Mucosa of stomach (tissue), 1 donor: ENCODE data around the gene NEAT1.

Experiments
- H3K27me3 ChIP-seq: one replicate; pipeline ENCODE4 v1.7.0; 2013; ENCODE audit warnings: mild to moderate bottlenecking, low read length; ENCODE audit not compliant: control insufficient read depth, insufficient read depth
- H3K36me3 ChIP-seq: one replicate; pipeline ENCODE4 v1.7.0; 2013; ENCODE audit warnings: low read length; ENCODE audit not compliant: control insufficient read depth, insufficient read depth
- H3K4me1 ChIP-seq: one replicate; pipeline ENCODE4 v1.7.0; 2013; ENCODE audit warnings: mild to moderate bottlenecking, low read length; ENCODE audit not compliant: control insufficient read depth, insufficient read depth
- H3K4me3 ChIP-seq: one replicate; pipeline ENCODE4 v1.7.0; 2013; ENCODE audit warnings: low read length
- H3K9ac ChIP-seq: one replicate; pipeline ENCODE4 v1.7.0; 2013; ENCODE audit warnings: mild to moderate bottlenecking, low read length, moderate library complexity
- H3K9me3 ChIP-seq: one replicate; pipeline ENCODE4 v1.7.0; 2013; ENCODE audit warnings: mild to moderate bottlenecking, low read length, moderate library complexity; ENCODE audit not compliant: control insufficient read depth
- donor health status: Pancreatic carcinoma.

NEAT1 gene

DNA sequence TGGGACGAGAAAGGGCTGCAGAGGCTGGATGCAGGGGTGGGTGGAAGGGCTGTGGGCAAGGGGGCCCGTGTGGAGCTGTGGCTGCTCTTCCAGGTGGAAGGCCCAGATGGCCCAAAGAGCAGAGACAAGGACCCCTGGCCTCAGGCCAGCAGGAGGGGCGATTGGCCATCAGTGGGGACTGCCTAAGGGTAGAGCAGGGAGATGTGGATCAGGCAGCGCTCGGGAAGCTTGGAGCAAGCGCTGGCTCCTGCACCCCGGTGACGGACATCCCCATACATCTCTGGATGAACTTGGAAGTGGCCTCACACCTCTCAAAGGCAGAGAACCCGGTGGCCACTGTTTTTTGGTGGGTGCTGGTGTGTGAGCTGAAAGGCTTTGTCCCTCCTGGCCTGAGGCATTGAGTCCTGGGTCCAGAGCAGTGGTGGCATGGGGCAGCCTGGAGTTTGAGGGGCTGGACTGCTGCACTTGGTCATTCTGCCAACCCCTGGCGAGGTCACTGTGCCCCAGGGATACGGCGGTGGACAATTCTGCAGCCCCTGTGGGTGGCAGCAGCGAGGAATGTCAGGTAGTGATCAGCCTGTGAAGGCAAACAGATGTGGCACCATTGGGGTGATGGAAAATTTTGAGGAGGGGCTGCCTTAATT lies 30.3 kb upstream of the NEAT1 start:
- Histone ChIP-seq H3K4me3 (no peak overlapping the region), H3K9ac (no peak overlapping the region), H3K27me3 (no peaks in the 10 kb centered on the region), H3K4me1 (peaks cover 23% of the 10 kb centered on the region), H3K9me3 (no peaks in the 10 kb centered on the region), H3K36me3 (no peaks in the 10 kb centered on the region)

DNA sequence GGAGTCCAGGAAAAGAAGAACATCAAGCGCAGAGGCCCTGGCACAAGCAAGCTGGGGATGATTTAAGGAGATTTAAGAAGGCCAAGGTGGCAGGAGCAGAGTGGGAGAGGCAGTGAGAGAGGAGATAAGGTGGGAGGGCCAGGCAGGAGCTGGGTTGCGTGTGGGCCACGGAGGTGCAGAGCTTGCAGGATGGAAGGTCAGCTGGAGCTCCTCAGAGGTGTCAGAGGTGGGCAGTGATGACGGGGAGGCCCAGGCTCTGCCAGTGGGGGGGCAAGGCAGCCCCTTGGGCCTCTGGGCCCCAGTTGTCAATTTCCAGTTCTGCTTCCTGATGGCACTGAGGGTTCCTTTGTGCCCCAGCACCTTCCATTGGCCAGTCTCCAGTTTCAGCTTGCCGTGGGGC lies 29.7 kb upstream of the NEAT1 start:
- Histone ChIP-seq H3K27me3 (no peaks in the 10 kb centered on the region), H3K9ac (no peak overlapping the region), H3K4me1 (peaks cover 23% of the 10 kb centered on the region), H3K36me3 (no peaks in the 10 kb centered on the region), H3K9me3 (no peaks in the 10 kb centered on the region), H3K4me3 (no peak overlapping the region)

DNA sequence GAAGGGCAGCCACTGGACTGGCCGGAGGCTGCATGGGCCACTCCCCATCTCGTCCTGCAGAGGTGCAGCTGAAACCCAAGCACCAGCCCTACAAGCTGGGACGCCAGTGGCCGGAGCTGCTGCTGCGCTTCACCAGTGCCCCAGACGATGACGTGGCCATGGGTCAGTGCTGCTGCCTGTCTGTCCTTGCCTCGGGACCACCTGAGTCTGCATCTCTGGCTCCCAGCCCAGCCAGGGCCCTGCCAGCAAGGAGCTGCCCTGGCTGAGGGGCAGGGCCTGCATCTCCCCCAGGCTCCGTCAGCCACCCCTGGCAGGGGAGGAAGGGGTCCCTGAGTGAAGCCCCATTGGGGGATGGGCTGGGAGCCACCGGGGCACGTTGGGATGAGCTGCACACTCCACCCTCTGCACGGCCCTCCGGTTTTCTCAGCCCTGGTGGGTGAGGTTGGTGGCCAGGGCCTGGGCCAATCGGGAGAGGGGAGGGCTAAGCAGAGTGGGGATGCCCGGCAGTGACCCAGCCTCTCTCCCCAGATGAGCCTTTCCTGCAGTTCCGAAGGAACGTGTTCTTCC lies 29.0 kb upstream of the NEAT1 start:
- H3K9ac ChIP-seq: no peak overlapping the region
- no peaks in the 10 kb centered on the region for H3K27me3 ChIP-seq
- H3K4me3 ChIP-seq: no peak overlapping the region
- peaks cover 17% of the 10 kb centered on the region for H3K4me1 ChIP-seq
- H3K9me3 ChIP-seq: no peaks in the 10 kb centered on the region
- H3K36me3 ChIP-seq: no peaks in the 10 kb centered on the region

DNA sequence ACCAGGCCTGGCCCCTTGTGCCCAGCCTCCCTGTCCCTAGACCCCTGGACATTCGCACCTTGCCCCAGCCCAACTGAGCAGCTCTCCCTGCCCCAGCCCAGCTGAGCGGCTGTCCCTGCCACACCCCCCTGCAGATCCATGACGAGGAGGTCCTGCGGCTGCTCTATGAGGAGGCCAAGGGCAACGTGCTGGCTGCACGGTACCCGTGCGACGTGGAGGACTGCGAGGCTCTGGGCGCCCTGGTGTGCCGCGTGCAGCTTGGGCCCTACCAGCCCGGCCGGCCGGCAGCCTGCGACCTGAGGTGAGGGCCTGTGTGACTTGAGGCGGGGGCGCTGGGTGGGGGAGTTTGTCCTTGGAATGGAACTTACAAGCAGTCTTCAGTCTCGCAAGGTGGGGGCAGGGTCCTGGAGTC lies 28.5 kb upstream of the NEAT1 start:
- Histone ChIP-seq H3K9ac (no peak overlapping the region), H3K9me3 (no peaks in the 10 kb centered on the region), H3K4me1 (peaks cover 12% of the 10 kb centered on the region), H3K27me3 (no peaks in the 10 kb centered on the region), H3K36me3 (no peaks in the 10 kb centered on the region), H3K4me3 (no peak overlapping the region)

DNA sequence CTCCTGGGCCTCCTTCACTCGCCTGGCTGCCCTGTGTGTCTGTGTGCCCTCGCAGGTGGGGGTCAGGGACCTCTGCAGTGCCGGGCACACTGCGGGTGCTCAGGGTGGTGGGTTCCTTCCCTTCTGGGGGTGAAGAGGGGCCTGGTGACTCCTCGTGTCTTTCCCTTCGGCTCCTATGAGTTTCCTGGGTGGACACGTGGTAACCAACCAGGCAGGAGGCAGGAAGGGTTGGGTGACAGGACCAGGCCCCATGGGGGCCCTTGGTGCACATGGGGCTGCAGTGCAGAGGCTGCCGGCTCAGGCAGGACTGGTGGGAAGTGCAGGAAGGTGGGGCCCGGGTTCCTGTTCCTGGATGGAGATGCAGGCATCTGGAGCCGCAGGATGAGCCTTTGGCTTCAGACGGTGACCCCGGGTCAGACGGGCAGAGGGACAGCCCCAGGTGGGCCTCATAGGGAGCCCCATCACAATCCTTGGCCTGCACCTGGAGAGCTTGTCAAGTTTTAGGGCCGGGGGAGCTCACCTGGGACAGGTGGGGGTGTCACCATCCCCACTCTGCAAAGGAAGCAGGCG lies 26.6 kb upstream of the NEAT1 start:
- no peaks in the 10 kb centered on the region for H3K27me3 ChIP-seq
- H3K4me3 ChIP-seq: no peak overlapping the region
- H3K9ac ChIP-seq: no peak overlapping the region
- H3K4me1 ChIP-seq: peaks cover 2% of the 10 kb centered on the region
- no peaks in the 10 kb centered on the region for H3K9me3 ChIP-seq
- H3K36me3 ChIP-seq: peaks cover 5% of the 10 kb centered on the region

DNA sequence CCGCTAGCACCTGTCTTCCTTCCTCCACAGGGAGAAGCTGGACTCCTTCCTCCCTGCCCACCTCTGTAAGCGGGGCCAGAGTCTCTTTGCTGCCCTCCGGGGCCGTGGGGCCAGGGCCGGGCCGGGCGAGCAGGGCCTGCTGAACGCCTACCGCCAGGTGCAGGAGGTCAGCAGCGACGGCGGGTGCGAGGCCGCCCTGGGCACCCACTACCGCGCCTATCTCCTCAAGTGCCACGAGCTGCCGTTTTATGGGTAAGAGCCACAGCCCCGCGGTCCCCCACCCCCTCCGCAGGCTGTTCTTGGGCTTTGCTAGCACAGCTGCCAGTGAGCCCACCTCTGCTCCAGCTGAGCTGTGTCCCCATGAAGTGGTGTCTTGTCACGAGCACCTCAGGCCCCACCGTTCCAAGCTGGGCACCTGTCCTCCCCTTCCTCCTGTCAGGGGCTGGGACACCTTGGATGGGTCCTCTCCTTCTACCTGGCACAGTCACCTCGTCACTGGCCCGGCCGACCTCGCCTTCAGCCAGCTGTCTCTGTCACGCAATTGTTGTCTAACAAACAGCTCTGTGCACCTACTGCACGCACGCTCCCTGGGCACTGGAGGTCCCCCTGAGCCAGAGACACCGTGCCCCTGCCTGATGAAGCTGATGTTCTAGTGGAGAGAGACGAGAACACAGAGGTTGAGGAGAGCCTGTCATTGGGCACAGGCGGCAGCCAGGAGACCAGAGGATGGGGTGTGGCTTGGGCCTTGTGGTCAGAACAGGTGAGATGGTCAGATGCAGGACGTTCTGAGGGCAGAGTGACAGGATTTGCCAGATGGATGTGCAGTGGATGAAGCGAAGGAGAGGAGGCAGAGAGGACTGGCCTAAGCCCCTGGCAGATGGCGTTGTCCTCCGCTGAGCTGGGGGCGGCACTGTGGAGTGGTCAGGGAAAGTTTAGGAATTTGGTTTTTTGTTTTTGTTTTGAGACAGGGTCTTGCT lies 25.5 kb upstream of the NEAT1 start:
- Histone ChIP-seq H3K36me3 (peaks cover 5% of the 10 kb centered on the region), H3K4me3 (no peak overlapping the region)

DNA sequence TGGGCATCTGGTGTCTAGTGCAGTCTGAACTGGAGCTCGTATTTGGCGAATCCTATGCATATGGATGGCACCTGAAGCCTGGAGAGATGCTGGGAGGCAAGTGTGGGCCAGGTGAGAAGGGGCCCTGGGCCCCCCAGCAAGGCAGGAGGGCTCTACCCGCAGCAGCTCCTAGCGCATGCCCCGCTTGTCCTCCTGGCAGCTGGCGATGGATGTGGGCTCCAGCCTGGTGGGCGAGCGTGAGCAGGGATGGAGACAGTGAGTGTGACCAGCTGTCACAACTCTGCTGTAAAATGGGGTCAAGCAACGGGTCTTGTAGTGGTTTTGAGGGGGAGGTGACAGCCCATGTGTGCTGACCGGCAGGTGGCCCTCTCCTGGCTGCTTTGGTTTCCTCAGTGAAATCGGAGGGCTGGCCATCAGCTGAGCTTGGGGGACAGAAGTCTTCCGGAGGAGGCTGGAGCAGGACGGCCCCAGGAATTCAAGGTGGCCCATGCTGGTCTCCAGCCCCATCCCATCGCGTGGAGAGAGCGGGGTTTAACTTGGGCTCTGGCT lies 24.2 kb upstream of the NEAT1 start:
- no peaks in the 10 kb centered on the region for H3K9me3 ChIP-seq
- no peaks in the 10 kb centered on the region for H3K27me3 ChIP-seq
- H3K9ac ChIP-seq: no peak overlapping the region
- H3K4me3 ChIP-seq: no peak overlapping the region
- H3K4me1 ChIP-seq: peaks cover 4% of the 10 kb centered on the region
- peaks cover 5% of the 10 kb centered on the region for H3K36me3 ChIP-seq

More for the DNA sequence above, 25.5 kb upstream of the NEAT1 start:
- Histone ChIP-seq H3K9me3 (no peaks in the 10 kb centered on the region), H3K9ac (no peak overlapping the region), H3K4me1 (peaks cover 4% of the 10 kb centered on the region), H3K27me3 (no peaks in the 10 kb centered on the region)

DNA sequence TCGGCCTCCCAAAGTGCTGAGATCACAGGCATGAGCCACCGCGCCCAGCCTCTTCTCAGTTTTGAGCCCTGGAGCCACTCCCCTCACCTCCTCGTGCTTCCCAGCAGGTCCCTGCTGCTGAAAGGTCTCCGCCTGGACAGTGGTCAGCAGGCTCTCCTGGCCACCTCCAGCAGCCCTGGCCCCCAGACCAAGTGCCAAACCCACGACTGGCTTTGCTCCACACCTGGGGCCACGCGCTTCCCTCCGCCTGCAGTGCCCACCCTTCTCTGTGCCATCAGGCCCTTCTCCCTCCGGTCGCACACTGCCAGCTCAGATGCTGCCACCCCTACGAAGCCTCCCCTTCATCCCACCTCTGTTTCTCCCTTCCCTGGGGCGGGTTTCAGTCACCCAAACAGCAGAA lies 23.3 kb upstream of the NEAT1 start:
- H3K9me3 ChIP-seq: no peaks in the 10 kb centered on the region
- peaks cover 5% of the 10 kb centered on the region for H3K36me3 ChIP-seq
- H3K9ac ChIP-seq: no peak overlapping the region
- H3K27me3 ChIP-seq: no peaks in the 10 kb centered on the region
- H3K4me1 ChIP-seq: peaks cover 10% of the 10 kb centered on the region
- H3K4me3 ChIP-seq: no peak overlapping the region

DNA sequence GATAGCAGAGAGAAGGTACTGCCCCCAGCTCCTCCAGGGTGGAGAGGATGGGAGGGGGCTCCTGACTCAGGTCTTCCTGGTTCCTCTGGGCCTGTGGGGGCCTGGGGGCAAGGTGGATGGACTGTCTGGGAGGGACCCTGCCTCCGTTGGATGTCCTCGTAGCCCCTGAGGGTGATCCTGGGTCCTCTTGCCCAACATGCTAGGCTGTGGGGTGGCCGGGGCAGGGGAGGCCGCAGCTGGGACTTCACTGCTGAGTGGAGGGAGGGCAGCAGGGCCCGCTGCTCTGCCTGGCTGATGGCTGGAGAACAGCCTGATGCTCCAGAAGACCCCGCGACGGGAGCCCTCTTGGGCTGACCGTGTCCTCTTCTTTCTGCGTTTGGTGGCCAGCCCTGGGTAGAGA lies 22.8 kb upstream of the NEAT1 start:
- peaks cover 12% of the 10 kb centered on the region for H3K4me1 ChIP-seq
- H3K9ac ChIP-seq: no peak overlapping the region
- no peaks in the 10 kb centered on the region for H3K9me3 ChIP-seq
- H3K4me3 ChIP-seq: no peak overlapping the region
- H3K27me3 ChIP-seq: no peaks in the 10 kb centered on the region
- H3K36me3 ChIP-seq: peaks cover 5% of the 10 kb centered on the region

DNA sequence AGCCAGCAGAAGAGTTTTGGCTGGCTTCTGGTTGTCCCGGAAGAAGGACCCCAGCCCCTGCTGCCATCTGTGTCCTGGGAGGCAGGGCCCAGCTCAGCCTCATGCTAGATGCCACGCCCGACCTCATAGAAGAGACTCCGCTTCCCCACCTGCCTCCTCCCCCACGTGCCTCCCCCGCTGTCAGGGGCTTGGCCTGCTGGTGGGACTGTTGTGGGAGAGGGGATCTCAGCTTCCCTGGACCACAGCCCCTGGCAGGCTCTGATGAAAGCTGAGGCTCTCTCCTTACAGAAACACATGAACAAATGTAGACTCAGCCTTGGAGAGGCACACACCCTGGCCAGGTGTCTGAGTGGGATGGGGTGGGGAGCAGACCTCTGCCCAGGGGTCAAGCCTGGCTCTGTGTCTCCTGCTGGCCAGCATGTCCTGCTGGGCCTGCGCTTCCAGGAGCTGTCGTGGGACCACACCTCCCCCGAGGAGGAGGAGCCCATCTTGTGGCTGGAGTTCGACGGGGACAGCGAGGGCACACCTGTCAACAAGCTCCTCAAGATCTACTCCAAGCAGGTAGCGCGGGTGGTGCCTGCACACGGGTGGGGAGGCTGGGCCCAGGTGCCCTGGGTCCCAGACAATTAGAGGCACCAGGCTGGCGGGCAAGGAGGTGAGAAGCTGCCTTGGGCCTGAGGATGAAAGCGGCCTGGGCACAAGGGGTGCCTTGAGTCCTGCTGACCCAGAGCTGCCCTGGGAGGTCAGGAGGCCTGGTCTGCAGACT lies 22.1 kb upstream of the NEAT1 start:
- H3K4me3 ChIP-seq: no peak overlapping the region
- H3K9me3 ChIP-seq: no peaks in the 10 kb centered on the region
- peaks cover 12% of the 10 kb centered on the region for H3K4me1 ChIP-seq
- H3K27me3 ChIP-seq: no peaks in the 10 kb centered on the region
- H3K36me3 ChIP-seq: peaks cover 5% of the 10 kb centered on the region
- no peak overlapping the region for H3K9ac ChIP-seq

DNA sequence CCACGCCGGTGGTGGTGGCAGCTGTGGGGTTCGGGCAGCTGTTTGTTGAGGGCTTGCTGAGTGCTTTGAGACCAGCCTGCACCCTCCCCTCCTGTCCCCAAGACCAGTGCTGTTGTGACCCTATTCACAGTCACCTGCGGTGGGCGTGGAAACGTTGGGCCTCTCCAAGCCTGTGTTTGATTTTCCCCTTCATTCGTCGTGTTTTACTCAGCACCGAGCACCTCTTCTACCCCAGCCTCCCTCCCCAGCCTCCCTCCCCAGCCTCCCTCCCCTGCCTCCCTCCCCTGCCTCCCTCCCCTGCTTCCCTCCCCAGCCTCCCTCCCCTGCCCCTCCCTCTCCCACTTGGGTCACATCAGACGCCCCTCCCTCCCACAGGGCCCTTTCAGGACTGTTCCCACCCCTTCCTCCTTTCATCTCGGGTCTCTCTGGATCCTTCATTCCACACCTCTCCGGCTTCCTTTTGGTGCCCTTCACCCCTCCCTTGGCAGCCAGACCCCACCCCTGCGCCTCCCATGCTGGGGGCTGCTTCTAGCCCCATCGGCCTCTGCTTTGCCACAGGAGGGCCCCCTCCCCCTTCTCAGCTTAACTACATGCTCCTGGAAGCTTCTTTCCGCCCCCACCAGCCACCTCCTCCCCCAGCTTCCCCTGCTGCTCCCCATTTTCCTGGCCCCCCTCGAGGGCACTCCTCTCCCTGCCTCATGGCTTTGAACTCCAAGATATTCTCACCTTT lies 21.4 kb upstream of the NEAT1 start:
- no peaks in the 10 kb centered on the region for H3K9me3 ChIP-seq
- no peak overlapping the region for H3K4me3 ChIP-seq
- H3K27me3 ChIP-seq: no peaks in the 10 kb centered on the region
- H3K4me1 ChIP-seq: peaks cover 12% of the 10 kb centered on the region
- H3K9ac ChIP-seq: no peak overlapping the region
- H3K36me3 ChIP-seq: peaks cover 5% of the 10 kb centered on the region
